ENCODE data around the gene RNF220. TPM values are rescaled to one million over a fixed set of nuclear protein-coding genes. Genes with fewer than 3 reads are reported as not detected.

RNF220 gene
- total RNA-seq, 2 donors from 2014 or later, result 54.8 to 88.7 TPM

- peak overlapping the region; percentile 83 for H3K27ac Mint-ChIP-seq
- H3K36me3 Mint-ChIP-seq (ENCODE audit: low read depth), result no peaks in the 10 kb centered on the region
- H3K27me3 Mint-ChIP-seq, result no peaks in the 10 kb centered on the region
- H3K4me3 Mint-ChIP-seq, result peak overlapping the region; percentile 85
- peaks cover 18% of the 10 kb centered on the region for H3K4me1 Mint-ChIP-seq
- no peak for ATAC-seq (replicated peaks)
- no peaks in the 10 kb centered on the region for H3K9me3 Mint-ChIP-seq
Measured at GRCh38 chr1:44672961-44673674, 268.1 kb downstream of the RNF220 start.

- Mint-ChIP-seq H3K36me3 (ENCODE audit: low read depth) (no peaks in the 10 kb centered on the region), H3K9me3 (no peaks in the 10 kb centered on the region), H3K4me3 (peak overlapping the region; percentile 85), H3K27me3 (no peaks in the 10 kb centered on the region), H3K27ac (peak overlapping the region; percentile 83), H3K4me1 (peaks cover 18% of the 10 kb centered on the region)
- no peak for ATAC-seq (replicated peaks)
Measured at GRCh38 chr1:44673675-44674112, 268.6 kb downstream of the RNF220 start.

GRCh38 chr1:44674113-44675000, 269.3 kb downstream of the RNF220 start, which contains the start of the genes ARMH1 and TMEM53:
Gene ARMH1 (plus strand): TSS chr1:44674714. CDS start chr1:44689698, 14,984 bp downstream.
Gene TMEM53 (minus strand): TSS chr1:44674481. CDS start chr1:44674391, 90 bp downstream.
- Mint-ChIP-seq H3K27me3 (no peaks in the 10 kb centered on the region), H3K27ac (peak within 1 kb of the TSS; percentile 83), H3K4me1 (peaks cover 18% of the 10 kb centered on the region), H3K4me3 (peak within 1 kb of the TSS; percentile 85), H3K36me3 (ENCODE audit: low read depth) (no peaks in the 10 kb centered on the region), H3K9me3 (no peaks in the 10 kb centered on the region)
- peak; percentile 95 for ATAC-seq (replicated peaks)

- Mint-ChIP-seq H3K9me3 (no peaks in the 10 kb centered on the region), H3K36me3 (ENCODE audit: low read depth) (no peaks in the 10 kb centered on the region), H3K27ac (peak overlapping the region; percentile 83), H3K4me1 (peaks cover 18% of the 10 kb centered on the region), H3K27me3 (no peaks in the 10 kb centered on the region), H3K4me3 (peak overlapping the region; percentile 85)
- ATAC-seq (replicated peaks), result no peak
Measured at GRCh38 chr1:44675186-44675585, 270.1 kb downstream of the RNF220 start.

- Mint-ChIP-seq H3K4me1 (peaks cover 15% of the 10 kb centered on the region), H3K36me3 (ENCODE audit: low read depth) (no peaks in the 10 kb centered on the region), H3K9me3 (no peaks in the 10 kb centered on the region), H3K4me3 (no peak overlapping the region), H3K27ac (no peak overlapping the region), H3K27me3 (no peaks in the 10 kb centered on the region)
- no peak for ATAC-seq (replicated peaks)
Measured at GRCh38 chr1:44676484-44677200, 271.6 kb downstream of the RNF220 start.

- ATAC-seq (replicated peaks), result no peak
- peaks cover 9% of the 10 kb centered on the region for H3K4me1 Mint-ChIP-seq
- no peaks in the 10 kb centered on the region for H3K27me3 Mint-ChIP-seq
- H3K4me3 Mint-ChIP-seq, result no peak overlapping the region
- no peaks in the 10 kb centered on the region for H3K9me3 Mint-ChIP-seq
- H3K36me3 Mint-ChIP-seq (ENCODE audit: low read depth), result no peaks in the 10 kb centered on the region
- H3K27ac Mint-ChIP-seq, result no peak overlapping the region
Measured at GRCh38 chr1:44677201-44677766, 272.2 kb downstream of the RNF220 start.

- Mint-ChIP-seq H3K4me1 (peaks cover 7% of the 10 kb centered on the region), H3K4me3 (no peak overlapping the region), H3K36me3 (ENCODE audit: low read depth) (no peaks in the 10 kb centered on the region), H3K27me3 (no peaks in the 10 kb centered on the region), H3K9me3 (no peaks in the 10 kb centered on the region), H3K27ac (no peak overlapping the region)
- ATAC-seq (replicated peaks), result no peak
Measured at GRCh38 chr1:44678120-44678519, 273.1 kb downstream of the RNF220 start.

GRCh38 chr1:44678626-44679025, 273.6 kb downstream of the RNF220 start:
- Mint-ChIP-seq H3K4me1 (peaks cover 7% of the 10 kb centered on the region), H3K9me3 (no peaks in the 10 kb centered on the region), H3K36me3 (ENCODE audit: low read depth) (no peaks in the 10 kb centered on the region), H3K4me3 (no peak overlapping the region), H3K27me3 (no peaks in the 10 kb centered on the region), H3K27ac (no peak overlapping the region)
- ATAC-seq (replicated peaks), result no peak

- no peaks in the 10 kb centered on the region for H3K36me3 Mint-ChIP-seq (ENCODE audit: low read depth)
- H3K4me3 Mint-ChIP-seq, result no peak overlapping the region
- no peak overlapping the region for H3K27ac Mint-ChIP-seq
- H3K4me1 Mint-ChIP-seq, result peaks cover 7% of the 10 kb centered on the region
- no peaks in the 10 kb centered on the region for H3K9me3 Mint-ChIP-seq
- H3K27me3 Mint-ChIP-seq, result no peaks in the 10 kb centered on the region
- no peak for ATAC-seq (replicated peaks)
Measured at GRCh38 chr1:44679468-44679867, 274.4 kb downstream of the RNF220 start.

GRCh38 chr1:44681905-44682882, 277.1 kb downstream of the RNF220 start:
- no peaks in the 10 kb centered on the region for H3K36me3 Mint-ChIP-seq (ENCODE audit: low read depth)
- no peaks in the 10 kb centered on the region for H3K9me3 Mint-ChIP-seq
- no peak overlapping the region for H3K4me3 Mint-ChIP-seq
- no peak for ATAC-seq (replicated peaks)
- H3K27me3 Mint-ChIP-seq, result no peaks in the 10 kb centered on the region
- no peak overlapping the region for H3K27ac Mint-ChIP-seq
- H3K4me1 Mint-ChIP-seq, result no peaks in the 10 kb centered on the region

- no peak overlapping the region for H3K4me3 Mint-ChIP-seq
- no peak for ATAC-seq (replicated peaks)
- H3K9me3 Mint-ChIP-seq, result no peaks in the 10 kb centered on the region
- H3K36me3 Mint-ChIP-seq (ENCODE audit: low read depth), result no peaks in the 10 kb centered on the region
- no peaks in the 10 kb centered on the region for H3K4me1 Mint-ChIP-seq
- H3K27me3 Mint-ChIP-seq, result no peaks in the 10 kb centered on the region
- H3K27ac Mint-ChIP-seq, result no peak overlapping the region
Measured at GRCh38 chr1:44682883-44683265, 277.8 kb downstream of the RNF220 start.

- no peak for ATAC-seq (replicated peaks)
- Mint-ChIP-seq H3K27ac (no peak overlapping the region), H3K4me1 (no peaks in the 10 kb centered on the region), H3K27me3 (no peaks in the 10 kb centered on the region), H3K36me3 (ENCODE audit: low read depth) (no peaks in the 10 kb centered on the region), H3K9me3 (no peaks in the 10 kb centered on the region), H3K4me3 (no peak overlapping the region)
Measured at GRCh38 chr1:44684525-44684924, 279.5 kb downstream of the RNF220 start.

- Mint-ChIP-seq H3K27ac (no peak overlapping the region), H3K4me1 (no peaks in the 10 kb centered on the region), H3K4me3 (no peak overlapping the region), H3K9me3 (no peaks in the 10 kb centered on the region), H3K36me3 (ENCODE audit: low read depth) (no peaks in the 10 kb centered on the region), H3K27me3 (no peaks in the 10 kb centered on the region)
- no peak for ATAC-seq (replicated peaks)
Measured at GRCh38 chr1:44685218-44685617, 280.2 kb downstream of the RNF220 start.
